Heart left ventricle (tissue), 16 donors: ENCODE results near the gene PRKACA. TPM values are rescaled to one million over a fixed set of nuclear protein-coding genes. Genes with fewer than 3 reads are reported as not detected.
A peak's percentile ranks its signal among the peaks of the same experiment; 100 is the strongest.
"Not testable (repeated sequence)": the region's sequence is repeated elsewhere in the genome, so short reads cannot be mapped to it uniquely, and the experiment has no call there.

Experiments used
- ATAC-seq, 4 donors: fragments of 200-7000 bp; cut with Tn5 transposase; one replicate each; pipeline ENCODE4 v1.9.1; 2020 to 2022; ENCODE audit warnings: moderate library complexity in 4 of 4, mild to moderate bottlenecking in 3 of 4, moderate number of reproducible peaks in 1 of 4
- DNase-seq, 5 donors: peaks; one replicate each; pipeline ENCODE4 v3.0.0-alpha.2; 2020
- H3K27ac ChIP-seq, 12 donors: fragments of 200-600 bp; sonication (generic) in 4 of 12; one replicate each; pipeline versions ENCODE4 v1.5.0 to v1.8.0; 2016 to 2022; ENCODE audit warnings: mild to moderate bottlenecking in 2 of 12
- H3K27me3 ChIP-seq, 9 donors: fragments of 200-600 bp; sonication (generic) in 2 of 9; one replicate each; pipeline versions ENCODE4 v1.5.1 to v1.8.0; 2016 to 2022; ENCODE audit warnings: mild to moderate bottlenecking in 3 of 9
- H3K36me3 ChIP-seq, 9 donors: fragments of 200-600 bp; sonication (generic) in 2 of 9; one replicate each; pipeline versions ENCODE4 v1.5.0 to v1.8.0; 2018 to 2022; ENCODE audit warnings: mild to moderate bottlenecking in 2 of 9
- H3K4me1 ChIP-seq, 12 donors: fragments of 200-600 bp; sonication (generic) in 4 of 12; one replicate each; pipeline versions ENCODE4 v1.5.0 to v1.8.0; 2016 to 2022; ENCODE audit warnings: mild to moderate bottlenecking in 3 of 12
- H3K4me3 ChIP-seq, 12 donors: fragments of 200-600 bp; sonication (generic) in 4 of 12; one replicate each; pipeline versions ENCODE4 v1.5.0 to v1.8.0; 2017 to 2022; ENCODE audit warnings: mild to moderate bottlenecking in 9 of 12, moderate library complexity in 4 of 12
- H3K9me3 ChIP-seq, 12 donors: fragments of 200-600 bp; sonication (generic) in 4 of 12; one replicate each; pipeline versions ENCODE4 v1.5.0 to v1.8.0; 2016 to 2022; ENCODE audit warnings: mild to moderate bottlenecking in 1 of 12
- CTCF ChIP-seq, 12 donors: fragments of 200-600 bp; sonication (generic) in 4 of 12; IDR thresholded peaks; one replicate each; pipeline versions ENCODE4 v1.5.0 to v1.8.0; 2018 to 2022; ENCODE audit warnings: antibody characterized with exemption in 12 of 12, mild to moderate bottlenecking in 5 of 12
- POLR2A ChIP-seq, 2 donors: fragments of 450-650 bp; IDR thresholded peaks; one replicate each; pipeline ENCODE4 v1.6.1; 2017; ENCODE audit warnings: antibody characterized with exemption in 2 of 2, mild to moderate bottlenecking in 2 of 2, moderate library complexity in 2 of 2
- WGBS, 4 donors: extraction: QIAGEN DNeasy Blood & Tissue Kit in 2 of 4; methylation state at CpG; one replicate each; pipeline versions ENCODE4 v1.1.5 to v1.1.7; 2013 to 2018; 5-methylcytosine and 5-hydroxymethylcytosine counted together
- intact Hi-C, 10 donors: fragments of 100-400 bp; cut with DNase I; formaldehyde crosslinking; loops; one replicate each; pipeline versions ENCODE4 v1.11.1 to v1.14.2; 2022
- polyA plus RNA-seq, 2 donors: library from polyadenylated mRNA; stranded (reverse); fragments of 200-250 nt; gene quantifications; one replicate each; pipeline ENCODE4 v1.2.3, GENCODE V29; 2013
- total RNA-seq, 9 donors: library from RNA; depleted of rRNA in 2 of 9; stranded (reverse); fragments of >200 nt in 2 of 9; fragmentation: NEBNext Ultra II Directional in 3 of 9; extraction: Animal tissue kit (Norgen Biotek cat#: 25700) in 3 of 9; gene quantifications; one replicate each; pipeline versions ENCODE4 v1.1.0 to v1.2.4, GENCODE V29; 2016 to 2023
- donor health status: ischemic (EF 13 %, LVEDD 7.1; RV severe dilation, severe dysfunction).
- donor health status: healthy with polysubstance abuse.
- donor health status: DM: no; HTN: yes; CAD: no.
- donor health status: DM: no; HTN: no; CAD: no.
- donor health status: ischemic (EF 25% LVEDD 6.9; RV normal size, moderate dysfunction).
- donor health status: ischemic (EF 25% LVEDD 5.7; RV mildly dilated, moderate dysfunction).
- donor health status: healthy.
- donor health status: DM: yes; HTN: yes; CAD: no.
- donor health status: ischemic (EF 35%, LVEDD 5.7; RV mildly dilated, moderate dysfunction).
- donor health status: nonischemic (EF 11% LVEDD 7.7; RV severe dilation, severe dysfunction).
- donor health status: DM: yes; HTN: yes; CAD: no.
- donor health status: PGD.
- donor health status: ischemic (EF 29% LVEDD 5.4; RV normal size, mild dysfunction).
- donor health status: nonischemic (EF 23%, LVEDD 6.1; RV moderate dilation, normal function).

Gene PRKACA
- total and polyA plus RNA-seq, 11 donors, result 216 to 554 (median 454) TPM

DNA sequence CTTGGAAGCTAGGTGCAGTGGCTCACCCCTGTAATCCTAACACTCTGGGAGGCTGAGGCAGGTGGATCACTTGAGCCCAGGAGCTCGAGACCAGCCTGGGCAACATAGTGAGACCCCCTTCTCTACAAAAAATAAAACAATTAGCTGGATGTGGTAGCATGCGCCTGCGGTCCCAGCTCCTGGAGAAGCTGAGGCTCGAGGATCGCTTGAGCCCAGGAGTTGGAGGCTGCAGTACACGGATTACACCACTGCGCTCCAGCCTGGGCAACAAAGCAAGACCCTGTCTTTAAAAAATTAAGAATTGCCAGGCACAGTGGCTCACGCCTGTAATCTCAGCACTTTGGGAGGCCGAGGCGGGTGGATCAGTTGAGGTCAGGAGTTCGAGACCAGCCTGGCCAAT is 66.6 kb downstream of the PRKACA start:
- DNase-seq, ATAC-seq, H3K27ac ChIP-seq, H3K27me3 ChIP-seq, H3K4me3 ChIP-seq, H3K4me1 ChIP-seq, H3K9me3 ChIP-seq: not testable (repeated sequence)
- WGBS, 4 donors, result 90 to 95% (median 94%) methylated on average over 11 of the region's 11 CpGs
- peak in 1 of 12 donors; percentile 13 for TF ChIP-seq CTCF (IDR thresholded peaks at IDR 0.05)
- H3K36me3 ChIP-seq, result peaks cover 0 to 37% (median 0%) of the 10 kb centered on the region in 9 donors
- intact Hi-C loops, result loop anchor here in 2 of 10 donors (5.0 to 10.0 kb wide), 2 partner anchors 166 to 169 kb away; no protein-coding TSS in a partner anchor

- no peaks in the 10 kb centered on the region for H3K27me3 ChIP-seq
- peaks cover 0 to 39% (median 0%) of the 10 kb centered on the region in 9 donors for H3K36me3 ChIP-seq
- peaks cover 0 to 9% (median 0%) of the 10 kb centered on the region in 12 donors for H3K9me3 ChIP-seq
- H3K4me3 ChIP-seq, result no peak overlapping the region
- ATAC-seq (no peak), DNase-seq (no peak)
- TF ChIP-seq POLR2A (IDR thresholded peaks at IDR 0.05) (no peak), CTCF (IDR thresholded peaks at IDR 0.05) (no peak)
- no peak overlapping the region for H3K27ac ChIP-seq
- intact Hi-C loops, result loop anchor here in 2 of 10 donors (5.0 to 10.0 kb wide), 2 partner anchors 166 to 168 kb away; no protein-coding TSS in a partner anchor
- 95 to 99% (median 97%) methylated on average over 4 of the region's 4 CpGs for WGBS, 4 donors
- no peaks in the 10 kb centered on the region for H3K4me1 ChIP-seq
Observed at GRCh38 chr19:14050512-14050911, 67.0 kb downstream of the PRKACA start.

GRCh38 chr19:14048443-14049153 is 69.0 kb downstream of the PRKACA start:
- intact Hi-C loops, result loop anchor here in 2 of 10 donors (10.0 kb wide), 2 partner anchors 164 to 454 kb away; no protein-coding TSS in a partner anchor
- H3K36me3 ChIP-seq, result peaks cover 0 to 51% (median 0%) of the 10 kb centered on the region in 9 donors
- no peaks in the 10 kb centered on the region for H3K27me3 ChIP-seq
- TF ChIP-seq CTCF (IDR thresholded peaks at IDR 0.05) (peak; percentile 70 to 91 (median 82)), POLR2A (IDR thresholded peaks at IDR 0.05) (no peak)
- DNase-seq, result peak in 3 of 5 donors; percentile 31 to 76 (median 42)
- H3K27ac ChIP-seq, result no peak overlapping the region
- peak in 3 of 4 donors; percentile 59 to 68 (median 66) for ATAC-seq
- peaks cover 0 to 9% (median 0%) of the 10 kb centered on the region in 12 donors for H3K9me3 ChIP-seq
- no peak overlapping the region for H3K4me3 ChIP-seq
- H3K4me1 ChIP-seq, result no peaks in the 10 kb centered on the region
- WGBS, 4 donors, result 80 to 88% (median 85%) methylated on average over 8 of the region's 8 CpGs

- H3K9me3 ChIP-seq, H3K4me3 ChIP-seq, ATAC-seq, H3K4me1 ChIP-seq, H3K27me3 ChIP-seq, H3K27ac ChIP-seq, DNase-seq: not testable (repeated sequence)
- 96 to 99% (median 97%) methylated on average over 10 of the region's 10 CpGs for WGBS, 4 donors
- intact Hi-C loops, result loop anchor here in 2 of 10 donors (10.0 kb wide), 2 partner anchors 163 to 453 kb away; no protein-coding TSS in a partner anchor
- peaks cover 0 to 51% (median 0%) of the 10 kb centered on the region in 9 donors for H3K36me3 ChIP-seq
Observed at GRCh38 chr19:14047866-14048265, 69.7 kb downstream of the PRKACA start.
